NCI-H1694 (cell line): ENCODE measurements around the gene ESPL1.
A peak's percentile ranks its signal among the peaks of the same experiment; 100 is the strongest.
"Not testable (repeated sequence)": the region's sequence is repeated elsewhere in the genome, so short reads cannot be mapped to it uniquely, and the experiment has no call there.

ENCODE experiments used
- DNase-seq: peaks from one replicate; lab custom pipeline; 2025; lab: John Stamatoyannopoulos, UW

Gene ESPL1

DNA sequence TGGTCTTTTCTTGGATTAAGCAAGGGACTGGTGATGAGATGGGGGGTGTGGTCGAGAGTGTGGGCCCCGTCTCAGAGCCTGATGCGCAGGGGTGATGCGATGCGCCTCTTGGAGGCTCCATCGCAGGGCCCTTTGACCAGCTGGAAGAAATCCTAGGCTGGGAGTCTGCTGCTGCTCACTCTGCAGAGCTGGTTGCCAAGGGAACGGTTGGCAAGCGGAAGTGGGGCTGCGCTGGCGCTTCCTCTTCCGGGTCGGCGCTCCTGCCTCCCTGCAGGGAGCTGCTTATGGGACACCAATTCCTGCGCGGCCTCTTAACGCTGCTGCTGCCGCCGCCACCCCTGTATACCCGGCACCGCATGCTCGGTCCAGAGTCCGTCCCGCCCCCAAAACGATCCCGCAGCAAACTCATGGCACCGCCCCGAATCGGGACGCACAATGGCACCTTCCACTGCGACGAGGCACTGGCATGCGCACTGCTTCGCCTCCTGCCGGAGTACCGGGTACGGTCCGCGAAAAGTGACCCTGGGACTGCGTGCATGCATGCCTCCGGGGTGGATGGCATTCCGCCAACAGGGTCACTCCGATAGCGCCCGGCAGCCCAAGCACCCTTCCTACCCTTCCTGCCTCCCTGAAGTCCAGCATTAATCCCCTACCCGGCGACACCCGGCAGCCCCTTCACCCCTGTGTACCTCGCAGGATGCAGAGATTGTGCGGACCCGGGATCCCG, 31.5 kb downstream of the ESPL1 start, which contains the start of gene MYG1:
MYG1 (plus strand) TSS at position 242 of the 727 bp plus-strand sequence; CDS start at position 285, 43 bp downstream.
- peak; percentile 67 for DNase-seq

GRCh38 chr12:53300187-53300586, 32.1 kb downstream of the ESPL1 start:
- DNase-seq = no peak

GRCh38 chr12:53302903-53303302, 34.8 kb downstream of the ESPL1 start:
- DNase-seq = no peak

DNA sequence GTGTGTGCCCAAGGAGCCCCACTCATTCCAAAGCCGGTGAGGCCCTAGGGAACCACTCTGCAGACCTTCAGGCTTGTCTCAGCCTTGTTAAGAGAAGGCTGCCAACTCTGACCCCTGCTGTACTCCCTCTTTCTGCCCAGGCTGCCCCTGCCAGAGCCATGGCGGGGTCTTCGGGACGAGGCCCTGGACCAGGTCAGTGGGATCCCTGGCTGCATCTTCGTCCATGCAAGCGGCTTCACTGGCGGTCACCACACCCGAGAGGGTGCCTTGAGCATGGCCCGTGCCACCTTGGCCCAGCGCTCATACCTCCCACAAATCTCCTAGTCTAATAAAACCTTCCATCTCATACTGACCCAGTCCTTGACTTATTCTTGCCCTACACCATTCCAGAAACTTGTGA, 38.7 kb downstream of the ESPL1 start:
- no peak for DNase-seq

DNA sequence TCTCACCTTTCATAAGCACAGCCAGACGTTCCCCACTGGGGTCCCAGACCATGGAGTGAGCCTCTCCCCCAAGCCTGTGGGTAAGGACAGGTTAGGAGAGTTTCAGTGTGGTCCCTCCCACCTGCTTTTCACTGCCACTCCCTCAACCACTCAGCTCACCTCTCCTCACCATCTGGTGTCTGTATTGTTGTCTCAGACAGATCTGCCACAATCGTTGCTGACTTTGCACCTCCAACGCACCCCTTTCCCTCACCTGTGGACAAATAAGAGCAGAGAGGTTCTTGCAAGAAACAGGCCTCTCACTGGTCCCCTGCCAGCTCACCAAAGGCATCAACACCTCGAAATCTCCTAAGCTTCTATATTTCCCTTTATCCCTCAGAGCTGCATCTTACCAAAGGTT, 40.2 kb downstream of the ESPL1 start:
- DNase-seq = no peak

GRCh38 chr12:53313996-53314395, 45.9 kb downstream of the ESPL1 start:
- no peak for DNase-seq

- DNase-seq = no peak
Observed at GRCh38 chr12:53320352-53321195, 52.5 kb downstream of the ESPL1 start.

DNA sequence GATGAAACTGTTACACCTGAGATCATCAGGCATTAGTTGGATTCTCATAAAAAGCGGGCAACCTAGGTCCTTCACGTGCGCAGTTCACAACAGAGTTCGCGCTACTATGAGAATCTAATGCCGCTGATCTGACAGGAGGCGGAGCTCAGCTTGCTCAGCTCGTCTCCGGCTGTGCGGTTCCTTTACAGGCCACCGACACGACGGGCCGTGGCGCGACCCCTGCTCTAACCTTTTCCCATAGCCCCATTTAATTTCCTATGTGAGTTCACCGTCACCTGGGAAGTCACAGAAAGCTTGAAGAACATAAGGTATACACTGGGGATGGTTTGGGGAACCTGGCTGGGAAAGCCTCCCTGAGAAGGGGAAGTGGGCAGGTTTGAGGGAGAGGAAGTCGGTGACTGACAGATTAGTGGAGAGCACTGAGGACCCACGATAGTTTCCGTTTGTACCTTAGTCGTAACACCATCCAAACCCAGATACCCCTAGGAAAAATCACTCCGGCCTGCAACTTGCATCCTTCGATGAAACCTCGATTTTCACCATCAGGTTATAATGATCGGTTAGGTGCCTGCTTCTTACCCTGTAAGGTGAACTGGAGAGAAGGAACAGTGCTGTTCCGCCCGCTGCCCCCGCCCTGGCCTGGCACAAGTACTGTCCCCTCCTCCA, 56.1 kb downstream of the ESPL1 start:
- DNase-seq = no peak

GRCh38 chr12:53324779-53325510, 56.8 kb downstream of the ESPL1 start:
- peak; percentile 73 for DNase-seq

DNA sequence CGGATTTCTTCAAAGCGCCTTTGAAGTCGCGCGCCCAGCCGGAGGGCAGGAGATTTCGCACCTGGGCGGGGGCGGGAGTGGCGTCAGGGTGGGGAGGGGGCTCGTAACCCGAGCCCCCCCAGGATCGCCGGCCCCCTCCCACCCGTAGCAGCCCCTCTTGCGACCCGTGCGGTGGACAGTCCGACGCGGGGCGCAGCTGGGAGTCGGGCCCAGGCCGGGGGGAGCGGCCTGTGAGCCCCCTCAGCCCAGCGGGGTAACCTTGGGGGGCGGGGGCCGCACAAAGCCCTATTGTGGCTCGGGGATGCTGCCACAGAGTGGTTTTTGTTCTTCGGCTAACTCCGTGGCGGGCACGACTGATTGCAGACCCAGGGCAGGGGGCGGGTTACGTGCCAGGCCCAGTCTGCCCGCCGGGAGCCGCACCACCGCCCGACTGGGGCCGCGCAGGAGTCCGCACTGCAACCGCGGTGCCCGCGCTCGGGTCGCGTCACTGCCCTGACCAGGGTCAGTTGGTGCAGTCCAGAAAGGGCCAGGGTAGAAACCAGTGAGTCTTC, 57.5 kb downstream of the ESPL1 start:
- DNase-seq = no peak

- no peak for DNase-seq
Observed at GRCh38 chr12:53326460-53327185, 58.5 kb downstream of the ESPL1 start.

DNA sequence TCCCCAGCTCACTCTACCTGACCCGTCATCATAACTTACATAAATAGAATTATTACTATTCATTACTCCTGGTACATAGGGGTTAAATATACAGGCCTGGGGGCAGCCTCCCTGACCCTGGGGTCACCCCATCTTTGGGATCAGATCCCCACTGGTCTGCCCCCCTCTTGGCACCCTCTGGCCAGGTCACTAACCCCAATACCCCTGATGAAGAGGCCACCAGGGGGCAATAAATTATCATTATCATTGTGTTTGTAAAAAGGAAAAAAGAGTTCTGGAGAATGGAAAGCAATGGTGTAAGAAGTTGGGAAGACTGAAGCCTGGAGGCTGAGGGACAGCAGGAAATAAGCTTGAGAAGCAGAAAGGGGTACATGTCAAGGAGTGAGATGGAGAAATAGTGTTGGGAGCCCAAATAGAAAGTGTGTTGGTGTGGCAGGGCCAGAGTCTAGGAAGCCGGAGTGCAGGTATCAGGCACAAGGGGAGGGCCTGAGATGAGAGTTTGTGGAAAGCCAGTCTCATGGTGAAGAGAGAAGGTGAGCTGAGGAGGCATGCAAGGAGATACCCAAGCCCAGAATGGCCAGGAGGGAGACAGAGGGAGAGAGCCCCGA, 59.4 kb downstream of the ESPL1 start:
- DNase-seq = no peak

- no peak for DNase-seq
Observed at GRCh38 chr12:53328043-53328435, 59.9 kb downstream of the ESPL1 start.

- DNase-seq = no peak
Observed at GRCh38 chr12:53330671-53331070, 62.6 kb downstream of the ESPL1 start.

- DNase-seq = not testable (repeated sequence)
Observed at GRCh38 chr12:53332339-53332738, 64.2 kb downstream of the ESPL1 start.

- no peak for DNase-seq
Observed at GRCh38 chr12:53332744-53333143, 64.6 kb downstream of the ESPL1 start.

GRCh38 chr12:53333289-53333688, 65.2 kb downstream of the ESPL1 start:
- DNase-seq = no peak

GRCh38 chr12:53333845-53334244, 65.7 kb downstream of the ESPL1 start:
- no peak for DNase-seq

GRCh38 chr12:53334822-53335221, 66.7 kb downstream of the ESPL1 start:
- DNase-seq = no peak

DNA sequence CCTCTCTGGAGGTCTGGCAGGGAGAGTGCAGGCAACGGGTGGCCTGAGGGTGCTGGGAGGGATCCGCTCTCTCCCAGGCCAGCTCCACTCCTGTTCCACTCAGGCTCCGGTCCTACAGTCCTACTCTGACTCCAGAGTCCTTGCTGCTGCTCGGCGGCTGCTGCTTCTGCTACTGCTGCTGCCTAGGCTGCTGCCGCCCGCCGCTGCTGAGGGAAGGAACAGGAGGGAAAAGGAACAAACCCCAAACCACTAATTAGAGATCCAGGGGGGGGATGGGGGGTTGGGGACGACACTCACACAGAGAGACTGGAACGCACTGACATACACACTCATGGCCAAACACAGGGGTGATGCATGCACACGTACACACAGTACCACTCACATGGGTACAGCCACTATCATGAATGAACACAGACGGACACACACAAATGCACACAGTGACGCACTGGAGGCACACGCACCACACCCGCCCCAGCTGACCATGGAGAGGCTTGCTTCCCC, 68.1 kb downstream of the ESPL1 start, which contains the start of gene SP7:
SP7 (minus strand) TSS at position 174 of the 501 bp plus-strand sequence. CDS start 708 bp downstream, outside the sequence.
- DNase-seq = no peak
